Fibroblast of skin of left biceps (primary cell): ENCODE measurements around the gene KCND3.

Experiments
- DNase-seq, 2 experiments: peaks; one replicate each; pipeline ENCODE4 v3.0.0-alpha.2; 2013; ENCODE audit warnings: low read depth in 2 of 2

The KCND3 gene

GRCh38 chr1:111959436-111959835 lies 30.0 kb downstream of the KCND3 start:
- no peak for DNase-seq

- DNase-seq = no peak
Measured at GRCh38 chr1:111958851-111959250, 30.6 kb downstream of the KCND3 start.

- DNase-seq = no peak
Measured at GRCh38 chr1:111958075-111958474, 31.4 kb downstream of the KCND3 start.

GRCh38 chr1:111956155-111956771 lies 33.2 kb downstream of the KCND3 start:
- no peak for DNase-seq

GRCh38 chr1:111955755-111956154 lies 33.7 kb downstream of the KCND3 start:
- DNase-seq = no peak

- no peak for DNase-seq
Measured at GRCh38 chr1:111953797-111954196, 35.7 kb downstream of the KCND3 start.

GRCh38 chr1:111952125-111952657 lies 37.3 kb downstream of the KCND3 start:
- DNase-seq = no peak

GRCh38 chr1:111948209-111949171 lies 41.0 kb downstream of the KCND3 start:
- DNase-seq = no peak

- DNase-seq = no peak
Measured at GRCh38 chr1:111943846-111944749, 45.4 kb downstream of the KCND3 start.

GRCh38 chr1:111943066-111943465 lies 46.4 kb downstream of the KCND3 start:
- no peak for DNase-seq

- no peak for DNase-seq
Measured at GRCh38 chr1:111938536-111938935, 50.9 kb downstream of the KCND3 start.

- no peak for DNase-seq
Measured at GRCh38 chr1:111938123-111938522, 51.3 kb downstream of the KCND3 start.

GRCh38 chr1:111937147-111937725 lies 52.2 kb downstream of the KCND3 start:
- DNase-seq = no peak

GRCh38 chr1:111934106-111934852 lies 55.2 kb downstream of the KCND3 start:
- DNase-seq = no peak

- no peak for DNase-seq
Measured at GRCh38 chr1:111930356-111930755, 59.1 kb downstream of the KCND3 start.

GRCh38 chr1:111928531-111928930 lies 60.9 kb downstream of the KCND3 start:
- DNase-seq = no peak

- DNase-seq = no peak
Measured at GRCh38 chr1:111927652-111928051, 61.8 kb downstream of the KCND3 start.

GRCh38 chr1:111924786-111925185 lies 64.7 kb downstream of the KCND3 start:
- DNase-seq = no peak

- DNase-seq = no peak
Measured at GRCh38 chr1:111923766-111924165, 65.7 kb downstream of the KCND3 start.

- no peak for DNase-seq
Measured at GRCh38 chr1:111921948-111922347, 67.5 kb downstream of the KCND3 start.
